GM12891 (cell line): ENCODE results near the gene ZDHHC11B.

ENCODE experiments used
- POLR2A ChIP-seq: IDR thresholded peaks from 2 replicates; pipeline ENCODE4 v1.6.1; 2011; ENCODE audit warnings: low read depth, low read length, control low read depth
- POLR2AphosphoS5 ChIP-seq: IDR thresholded peaks from 2 replicates; pipeline ENCODE4 v1.6.1; 2011; ENCODE audit warnings: low read depth, low read length, control low read depth
- POU2F2 ChIP-seq: IDR thresholded peaks from 2 replicates; pipeline ENCODE4 v1.6.1; 2011; ENCODE audit warnings: low read depth, mild to moderate bottlenecking, control low read depth, low read length, moderate library complexity
- TAF1 ChIP-seq: IDR thresholded peaks from 2 replicates; pipeline ENCODE4 v1.6.1; 2011; ENCODE audit warnings: low read depth, low read length, control low read depth

DNA sequence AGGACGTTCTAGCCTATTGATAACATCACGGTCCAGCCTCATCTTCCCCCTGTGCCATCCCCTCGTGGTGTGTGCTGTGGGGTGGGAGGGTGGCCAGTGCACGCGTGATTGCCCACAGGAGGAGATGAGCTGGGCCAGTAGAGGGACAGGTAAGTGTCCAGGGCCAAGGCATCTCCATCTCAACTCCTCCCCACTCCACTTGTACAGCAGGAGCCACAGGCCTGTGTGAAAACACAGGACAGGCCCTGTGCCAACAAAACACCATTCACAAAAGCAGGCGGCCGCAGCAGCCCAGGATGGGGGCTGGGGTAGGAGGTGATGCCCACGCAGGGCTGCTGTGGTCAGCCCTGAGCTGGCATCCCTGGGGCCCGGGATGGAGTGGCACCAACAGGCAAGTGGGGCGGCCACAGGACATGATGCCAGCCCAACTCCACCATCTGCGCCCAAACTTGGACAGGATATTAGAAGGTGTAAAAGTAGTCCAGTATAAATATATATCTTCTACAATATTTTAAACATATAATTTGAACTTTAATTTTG is 124.0 kb downstream of the ZDHHC11B start:
- TF ChIP-seq POLR2A (no peak), POU2F2 (no peak), POLR2AphosphoS5 (no peak), TAF1 (no peak)
